NCI-H2081 treated with DMSO at 0.1 percent for 48 hours (cell line): ENCODE data around the gene PIP4K2B.
"Not testable (repeated sequence)": the region's sequence is repeated elsewhere in the genome, so short reads cannot be mapped to it uniquely, and the experiment has no call there.

Source experiments
- DNase-seq: peaks from one replicate; lab custom pipeline; 2025; lab: John Stamatoyannopoulos, UW

The PIP4K2B gene

DNA sequence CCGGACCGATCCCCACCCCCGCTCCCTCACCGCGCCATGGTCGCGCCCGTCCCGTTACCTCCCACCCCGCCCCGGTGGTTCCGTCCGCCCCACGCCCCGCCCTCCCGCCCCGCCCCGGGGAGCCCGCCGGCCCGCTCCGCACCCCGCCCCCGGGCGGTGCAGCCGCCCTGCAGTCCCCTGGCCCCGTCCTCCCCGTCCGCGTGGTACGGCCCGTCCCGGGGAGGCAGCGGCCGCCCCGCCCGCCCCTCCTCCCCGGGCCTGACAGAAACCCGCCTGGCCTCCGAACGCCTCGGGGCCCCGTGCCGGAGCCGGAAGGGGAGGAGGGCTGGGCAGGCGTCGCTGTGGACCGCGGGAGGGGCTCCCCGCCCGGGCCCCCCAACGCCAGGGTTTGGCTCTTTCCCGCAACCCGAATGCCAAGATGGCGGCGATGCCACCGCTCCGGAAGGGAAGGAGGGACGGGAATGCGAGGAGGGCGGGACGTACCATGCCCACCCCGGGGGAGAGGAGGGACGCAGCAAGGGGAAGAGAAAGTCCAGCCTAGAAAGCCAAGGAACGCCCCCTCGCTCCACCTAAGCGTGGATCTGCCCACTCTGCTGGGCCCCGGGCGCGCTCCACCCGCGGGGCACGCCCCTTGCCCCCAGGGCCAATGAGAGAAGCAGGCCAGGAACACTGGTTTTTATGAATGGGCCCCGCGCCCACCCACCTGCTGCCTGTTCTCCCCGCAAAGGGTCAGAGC lies at the start of gene PIP4K2B:
Gene PIP4K2B, minus strand, starts transcription at position 56 of the 736 bp plus-strand sequence. CDS start 132 bp downstream, outside the sequence.
- DNase-seq = peak; percentile 89

DNA sequence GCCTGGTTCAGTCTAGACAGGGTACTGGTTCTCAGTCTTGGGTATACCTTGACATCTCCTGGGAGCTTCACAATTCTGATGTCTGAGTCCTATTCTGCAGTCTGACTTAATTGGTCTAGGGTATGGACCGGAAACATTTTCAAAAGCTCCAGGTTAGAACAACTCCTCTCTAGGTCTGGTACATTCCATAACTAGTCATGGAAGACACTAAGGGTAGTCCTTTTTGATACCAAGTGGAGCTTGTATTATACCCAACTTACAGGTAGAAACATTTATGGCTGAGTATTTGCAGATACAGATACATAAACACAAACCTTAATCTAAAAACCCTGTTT lies 49.2 kb upstream of the PIP4K2B start:
- DNase-seq = no peak

DNA sequence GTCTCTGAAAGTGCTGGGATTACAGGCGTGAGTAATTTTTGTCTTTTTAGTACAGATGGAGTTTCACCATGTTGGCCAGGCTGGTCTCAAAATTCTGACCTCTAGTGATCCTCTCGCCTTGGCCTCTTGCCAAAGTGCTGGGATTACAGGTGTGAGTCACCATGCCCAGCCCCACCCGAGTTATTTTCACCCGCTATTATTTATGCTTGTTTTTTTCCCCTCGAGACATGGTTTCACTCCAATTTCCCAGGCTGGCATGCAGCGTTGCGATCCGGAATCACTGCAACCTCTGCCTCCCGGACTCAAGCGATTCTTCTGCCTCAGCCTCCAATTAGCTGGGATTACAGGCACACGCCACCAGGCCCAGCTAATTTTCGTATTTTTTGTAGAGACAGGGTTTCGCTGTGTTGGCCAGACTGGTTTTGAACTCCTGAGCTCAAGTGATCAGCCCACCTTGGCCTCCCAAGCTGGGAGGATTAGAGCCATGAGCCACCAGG lies 45.0 kb upstream of the PIP4K2B start:
- no peak for DNase-seq

DNA sequence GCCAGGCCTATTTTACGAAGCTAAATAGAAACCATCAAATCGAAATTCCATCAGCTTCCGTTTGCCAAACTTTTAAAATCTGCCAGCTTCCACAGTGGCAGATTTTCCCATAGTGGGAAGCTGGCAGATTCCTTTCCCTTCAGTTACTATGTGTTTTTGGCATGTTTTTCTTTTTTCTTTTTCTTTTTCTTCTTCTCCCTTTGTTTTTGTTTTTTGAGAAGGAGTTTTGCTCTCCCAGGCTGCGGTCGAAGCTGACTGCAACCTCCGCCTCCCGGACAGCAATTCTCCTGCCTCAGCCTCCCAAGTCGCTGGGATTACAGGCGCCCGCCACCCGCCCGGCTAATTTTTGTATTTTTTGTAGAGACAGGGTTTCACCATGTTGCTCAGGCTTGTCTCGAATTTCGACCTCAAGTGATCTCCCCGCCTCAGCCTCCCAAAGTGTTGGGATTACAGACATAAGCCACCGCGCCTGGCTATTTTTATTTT lies 26.4 kb upstream of the PIP4K2B start:
- DNase-seq = no peak

DNA sequence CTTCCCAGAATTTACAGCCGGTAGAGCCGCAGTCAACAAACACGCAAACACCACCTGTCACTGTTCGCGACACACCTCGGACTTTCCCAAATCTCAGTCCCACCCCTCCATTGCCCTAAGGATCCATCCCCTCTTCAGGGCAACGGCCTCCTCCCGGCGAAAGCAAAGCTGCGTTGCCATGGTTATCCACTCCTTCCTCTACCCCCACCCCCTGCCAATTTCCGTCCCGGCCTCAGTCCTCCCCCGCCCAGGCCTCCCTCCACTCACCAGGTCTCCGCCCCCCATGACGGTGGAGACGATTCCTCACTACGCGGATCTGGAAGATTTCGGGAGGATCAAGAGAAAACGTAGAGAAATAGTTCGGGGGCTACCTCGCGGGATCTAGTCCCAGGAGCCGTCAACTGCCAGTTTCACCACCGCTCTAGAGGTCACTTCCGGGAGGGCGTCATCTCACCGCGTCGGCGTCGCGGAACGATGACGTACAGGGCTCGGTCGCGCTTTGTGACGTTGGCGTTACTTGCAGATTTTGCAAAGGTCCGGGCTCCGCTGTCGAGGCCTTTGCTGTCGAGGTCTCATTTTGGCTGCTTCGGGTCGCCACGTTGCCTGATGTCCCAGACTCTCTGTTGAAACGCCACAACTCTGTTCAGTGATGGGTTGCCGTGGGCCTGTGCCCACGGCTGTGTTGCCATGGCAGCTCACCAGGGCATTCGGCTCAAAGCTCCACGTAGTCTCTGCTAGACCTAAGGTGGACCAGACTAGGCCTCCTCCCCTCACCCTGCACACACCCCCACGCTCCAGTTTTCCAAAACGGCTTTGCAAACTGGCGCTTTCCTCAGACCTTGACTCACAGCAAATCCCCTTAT lies 25.8 kb upstream of the PIP4K2B start, which contains the start of gene CWC25:
Gene CWC25, minus strand, starts transcription at position 423 of the 863 bp plus-strand sequence. Its CDS starts 138 bp downstream, at position 285.
- DNase-seq = peak; percentile 88

DNA sequence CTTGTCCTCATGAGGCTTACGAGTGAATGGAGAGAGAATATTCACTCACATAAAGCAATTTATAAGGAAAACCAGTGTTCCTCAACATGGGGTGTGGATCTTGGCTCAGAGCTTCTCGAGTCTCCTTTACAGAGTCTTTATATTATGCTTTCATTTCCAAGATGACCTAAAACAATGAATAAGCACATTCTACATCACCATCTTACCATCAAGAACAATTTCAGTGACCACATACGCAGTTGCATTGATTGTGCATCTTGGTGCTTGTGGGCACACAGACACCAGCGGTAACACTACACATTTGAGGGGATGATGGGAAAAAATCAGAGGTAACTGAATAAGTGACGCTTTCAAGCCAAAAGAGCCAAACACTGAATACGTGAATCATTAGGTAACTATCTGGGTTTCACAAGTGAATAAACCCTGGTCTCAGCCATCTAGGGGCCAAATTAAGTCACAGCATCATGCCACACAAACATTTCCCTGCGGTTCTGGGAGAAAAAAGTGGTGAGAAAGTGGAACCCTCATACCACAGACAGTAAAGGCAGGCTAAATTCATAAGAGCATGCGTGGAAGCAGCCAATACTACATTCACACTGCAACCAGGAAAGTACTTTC lies 16.3 kb upstream of the PIP4K2B start:
- DNase-seq = no peak

DNA sequence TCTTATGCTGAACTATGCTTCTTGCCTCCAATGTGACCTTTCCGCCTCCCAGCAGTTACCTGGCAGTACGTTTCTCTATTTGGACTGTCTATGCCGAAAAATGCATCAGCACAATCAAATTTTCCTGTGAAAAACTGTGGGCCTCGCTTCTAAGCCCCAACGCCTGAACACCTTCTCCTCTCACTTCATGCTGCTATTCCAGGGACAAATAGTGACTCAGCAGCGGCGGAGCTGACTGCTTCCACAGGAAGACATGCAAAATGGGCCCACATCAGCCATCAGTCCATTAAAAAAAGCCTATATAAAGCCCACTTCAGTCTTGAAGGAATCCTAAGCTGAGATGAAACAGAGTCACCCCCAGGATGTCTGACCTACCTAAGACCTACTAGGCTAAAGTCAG lies 10.5 kb upstream of the PIP4K2B start:
- DNase-seq = no peak

DNA sequence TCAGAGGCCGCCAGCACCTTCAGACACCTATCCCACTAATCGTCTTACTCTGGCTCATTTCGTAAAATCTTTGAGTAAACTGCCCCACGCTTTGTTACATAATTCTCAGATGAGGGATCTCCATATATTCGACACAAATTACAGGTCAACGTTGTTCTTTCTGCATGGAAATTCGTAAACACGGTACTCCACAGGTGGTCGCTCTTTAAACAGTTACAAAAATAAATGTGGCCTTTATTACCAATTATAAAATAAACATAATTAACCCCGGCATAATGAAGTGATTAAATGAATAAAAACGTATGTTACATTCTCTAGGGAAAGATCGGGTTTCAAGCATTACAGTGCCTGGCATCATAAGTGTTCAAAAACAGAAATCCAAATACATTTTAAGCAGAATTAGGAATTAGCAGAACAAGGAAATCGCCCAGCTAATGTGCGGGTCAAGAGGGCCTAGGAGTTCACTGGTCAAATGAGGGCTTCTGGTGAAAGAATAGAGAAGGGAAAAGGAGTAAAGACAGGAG lies 943 bp upstream of the PIP4K2B start:
- no peak for DNase-seq

DNA sequence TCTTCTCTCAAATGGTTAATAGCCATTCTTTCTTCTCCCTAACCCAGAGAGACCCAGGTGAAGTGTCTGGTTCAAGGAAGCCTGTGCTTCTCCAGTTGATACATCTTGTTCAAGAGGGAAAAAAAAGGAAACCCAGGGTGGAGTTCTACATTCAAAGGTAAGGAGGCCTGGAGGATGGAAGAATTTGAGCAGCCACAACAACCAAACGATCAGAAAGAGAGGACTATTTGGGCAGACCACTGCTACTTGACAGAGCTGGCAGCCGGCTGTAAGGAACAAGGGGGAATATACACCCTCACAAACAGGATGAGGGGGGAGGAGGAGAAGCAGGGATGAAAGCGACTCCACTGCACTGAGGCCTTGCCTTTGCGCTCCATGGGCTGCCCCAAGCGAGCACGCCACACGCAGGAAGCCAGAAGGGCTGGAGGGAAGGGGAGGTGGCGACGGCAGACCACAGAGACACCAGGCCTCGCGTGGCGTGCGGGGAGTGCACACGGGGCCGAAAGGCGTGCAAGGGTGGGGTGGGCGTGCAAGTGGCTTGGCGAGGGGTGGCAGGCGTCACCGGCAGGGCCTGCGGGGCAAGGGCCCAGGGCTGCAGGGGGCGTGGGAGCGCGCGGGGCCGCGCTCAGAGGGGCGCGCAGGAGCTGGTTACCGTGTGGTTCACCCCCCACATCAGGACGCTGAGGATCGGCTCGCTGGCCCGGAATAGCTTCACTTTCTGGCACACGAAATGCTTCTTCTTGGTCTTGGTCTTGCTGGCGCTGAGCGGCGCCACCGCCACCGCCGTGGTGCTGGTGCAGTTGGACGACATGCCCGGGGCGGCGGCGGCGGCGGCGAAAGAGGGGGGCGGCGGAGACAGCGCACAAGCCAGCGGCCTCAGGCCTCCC lies 499 bp downstream of the PIP4K2B start:
- no peak for DNase-seq

DNA sequence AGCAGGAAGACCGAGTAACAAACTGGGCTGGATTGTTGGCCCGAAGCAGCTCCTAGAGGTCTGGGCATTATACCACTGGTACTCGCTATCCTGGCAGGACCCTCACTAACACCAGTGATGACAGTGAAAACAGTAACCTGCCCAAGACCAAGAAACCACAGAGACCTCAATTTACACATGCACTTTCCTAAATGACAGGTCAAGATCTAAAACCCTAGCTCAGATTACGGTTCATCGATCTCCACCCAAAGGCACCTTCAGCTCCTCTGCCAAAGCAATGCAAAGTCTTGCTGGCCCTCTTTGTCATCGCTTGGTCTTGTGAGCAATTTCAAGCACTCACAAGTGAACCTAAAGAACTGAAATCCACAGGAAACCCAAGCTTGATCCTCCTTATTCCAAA lies 1.5 kb downstream of the PIP4K2B start:
- DNase-seq = no peak

DNA sequence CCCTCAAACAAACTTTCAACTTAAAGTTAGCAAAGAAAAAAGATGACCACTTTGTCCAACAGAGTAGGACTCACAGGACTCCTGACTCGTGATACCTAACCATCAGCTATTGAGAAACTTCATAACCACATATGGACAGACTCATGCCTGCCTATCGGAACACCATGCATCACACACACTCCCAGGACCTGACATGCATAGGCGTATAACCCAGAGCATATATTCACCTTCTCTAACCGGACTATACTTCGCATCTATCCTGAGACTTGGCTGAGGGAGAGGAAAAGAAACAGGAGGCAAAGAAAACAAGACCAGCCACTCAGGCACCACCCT lies 2.2 kb downstream of the PIP4K2B start:
- no peak for DNase-seq

DNA sequence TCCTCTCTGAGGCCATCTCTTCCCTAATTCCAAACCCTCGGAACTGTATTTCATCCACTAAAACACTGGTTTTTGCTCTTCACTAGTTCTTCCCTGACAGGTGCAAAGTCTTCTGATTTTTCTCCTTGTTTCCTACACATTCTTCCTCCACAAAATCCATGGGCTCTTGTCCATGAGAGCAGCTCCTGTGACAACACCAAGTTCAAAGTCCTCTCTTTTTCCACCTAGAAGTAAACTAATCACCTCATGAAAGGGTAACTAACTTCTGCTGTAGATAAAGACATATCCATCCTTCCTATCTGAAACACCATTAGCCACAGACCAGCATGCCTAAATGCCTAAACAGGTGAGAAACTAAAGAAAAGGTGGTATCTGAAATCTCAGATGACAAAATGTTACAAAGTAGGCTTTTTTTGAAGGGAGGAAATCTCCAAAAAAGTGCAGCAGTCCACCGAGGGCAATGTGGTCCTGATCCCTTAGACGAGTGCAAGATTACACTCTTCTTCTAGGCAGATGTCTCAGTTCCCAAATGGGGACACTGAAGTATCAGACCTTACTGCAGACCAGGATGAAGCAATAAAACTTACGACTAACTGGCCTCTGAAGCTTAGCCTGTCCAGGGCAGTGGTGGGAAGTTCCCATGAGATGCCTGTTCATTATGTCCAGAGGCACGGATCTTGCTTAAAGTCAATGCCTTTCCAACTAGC lies 2.8 kb downstream of the PIP4K2B start:
- no peak for DNase-seq

DNA sequence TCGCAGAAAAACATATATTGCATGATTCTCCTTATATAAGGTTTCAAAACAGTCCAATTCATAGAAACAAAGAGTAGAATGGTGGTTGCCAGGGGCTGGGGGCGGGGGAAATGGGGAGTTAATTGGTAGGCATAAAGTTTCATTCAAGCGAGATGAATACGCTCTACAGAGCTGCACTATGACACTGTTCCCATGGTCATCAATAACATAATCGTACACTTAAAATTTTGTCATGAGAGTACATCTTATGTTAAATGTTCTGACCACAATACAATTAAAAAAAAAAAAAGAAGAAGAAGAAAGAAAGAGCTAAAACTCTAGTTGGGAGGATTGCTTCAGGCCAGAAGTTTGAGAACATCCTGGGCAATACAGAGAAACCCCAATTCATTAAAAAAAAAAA lies 5.1 kb downstream of the PIP4K2B start:
- no peak for DNase-seq

DNA sequence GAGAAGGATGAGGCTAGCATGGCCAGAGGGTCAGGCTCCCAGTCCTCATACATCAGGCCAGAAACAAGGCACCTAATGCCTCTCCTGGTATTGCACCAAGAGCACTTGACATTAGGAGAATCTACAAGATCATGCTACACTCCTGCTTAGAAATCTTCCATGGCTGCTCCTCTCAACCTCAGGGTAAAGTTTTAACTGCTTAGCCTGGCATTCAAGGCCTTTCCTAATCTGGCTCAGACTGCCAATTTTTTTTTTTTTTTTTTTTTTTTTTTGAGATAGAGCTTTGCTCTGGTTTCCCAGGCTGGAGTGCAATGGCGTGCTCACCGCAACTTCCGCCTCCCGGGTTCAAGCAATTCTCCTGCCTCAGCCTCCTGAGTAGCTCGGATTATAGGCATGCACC lies 8.2 kb downstream of the PIP4K2B start:
- no peak for DNase-seq

DNA sequence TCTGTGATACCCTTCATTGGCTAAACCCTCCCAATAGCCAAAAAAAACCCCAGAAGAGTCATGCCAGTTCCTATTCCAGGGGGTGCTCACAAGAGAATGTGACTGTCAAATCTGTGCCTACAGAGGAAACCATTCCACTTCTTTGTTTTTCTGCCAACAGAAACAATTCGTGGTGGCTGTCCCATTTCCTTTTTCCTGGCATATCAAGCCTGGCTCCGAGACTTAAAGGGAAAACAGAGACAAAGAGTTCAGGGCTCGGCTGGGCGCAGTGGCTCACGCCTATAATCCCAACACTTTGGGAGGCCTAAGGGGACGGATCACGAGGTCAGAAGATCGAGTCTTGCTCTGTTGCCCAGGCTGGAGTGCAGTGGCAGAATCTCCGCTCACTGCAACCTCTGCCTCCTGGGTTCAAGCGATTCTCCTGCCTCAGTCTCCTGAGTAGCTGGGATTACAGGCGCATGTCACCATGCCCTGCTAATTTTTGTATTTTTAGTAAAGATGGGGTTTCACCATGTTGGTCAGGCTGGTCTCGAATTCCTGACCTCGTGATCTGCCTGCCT lies 9.1 kb downstream of the PIP4K2B start:
- DNase-seq = not testable (repeated sequence)

DNA sequence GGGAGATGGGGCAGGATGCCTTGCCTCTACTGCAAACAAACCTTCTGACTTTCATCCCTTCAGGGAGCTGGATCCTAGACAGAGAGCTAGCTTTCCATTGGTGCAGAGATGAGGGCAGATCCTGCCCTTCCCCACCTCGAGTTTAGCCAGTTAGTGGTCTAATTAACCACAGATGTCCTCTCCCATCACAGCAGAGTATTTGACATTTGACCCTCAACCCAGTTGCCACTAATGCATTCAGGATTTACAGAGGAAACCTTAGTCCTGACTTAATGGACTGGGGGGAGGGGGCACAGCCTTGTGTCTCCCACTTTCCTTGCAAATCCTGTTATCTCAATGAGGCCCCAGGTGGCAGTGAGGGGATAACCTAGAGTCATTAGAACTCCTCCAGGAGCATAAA lies 10.2 kb downstream of the PIP4K2B start:
- no peak for DNase-seq

DNA sequence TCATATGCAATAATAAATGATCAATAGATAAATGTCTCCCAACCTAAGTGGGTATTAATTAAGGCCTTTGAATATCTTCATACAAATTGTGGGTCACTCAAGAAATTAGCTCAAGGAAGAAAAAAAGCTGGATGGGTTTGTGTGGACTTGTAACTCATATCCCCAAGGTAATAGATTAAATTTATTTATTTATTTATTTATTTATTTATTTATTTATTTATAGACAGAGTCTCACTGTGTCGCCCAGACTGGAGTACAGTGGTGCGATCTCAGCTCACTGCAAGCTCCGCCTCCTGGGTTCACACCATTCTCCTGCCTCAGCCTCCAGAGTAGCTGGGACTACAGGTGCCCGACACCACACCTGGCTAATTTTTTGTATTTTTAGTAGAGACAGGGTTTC lies 11.4 kb downstream of the PIP4K2B start:
- DNase-seq = not testable (repeated sequence)

DNA sequence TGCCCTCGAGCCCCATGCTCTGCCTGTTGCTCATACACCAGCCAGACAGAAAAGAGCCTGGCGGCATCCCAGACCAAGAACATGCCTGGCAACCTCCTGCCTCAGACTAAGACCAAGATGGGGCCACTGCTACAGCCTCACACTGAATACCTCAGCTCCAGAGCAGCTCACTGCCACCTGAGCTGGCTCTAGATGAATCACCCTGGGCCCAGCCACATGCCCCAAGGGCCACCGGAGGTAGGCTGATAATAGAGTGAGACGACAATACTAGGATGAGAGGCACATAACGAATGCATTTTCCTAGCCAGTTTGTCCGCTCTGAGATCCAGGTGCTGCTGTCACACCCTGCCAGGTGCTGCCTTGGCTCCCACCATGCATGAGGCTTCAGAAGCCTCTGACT lies 13.0 kb downstream of the PIP4K2B start:
- DNase-seq = no peak

DNA sequence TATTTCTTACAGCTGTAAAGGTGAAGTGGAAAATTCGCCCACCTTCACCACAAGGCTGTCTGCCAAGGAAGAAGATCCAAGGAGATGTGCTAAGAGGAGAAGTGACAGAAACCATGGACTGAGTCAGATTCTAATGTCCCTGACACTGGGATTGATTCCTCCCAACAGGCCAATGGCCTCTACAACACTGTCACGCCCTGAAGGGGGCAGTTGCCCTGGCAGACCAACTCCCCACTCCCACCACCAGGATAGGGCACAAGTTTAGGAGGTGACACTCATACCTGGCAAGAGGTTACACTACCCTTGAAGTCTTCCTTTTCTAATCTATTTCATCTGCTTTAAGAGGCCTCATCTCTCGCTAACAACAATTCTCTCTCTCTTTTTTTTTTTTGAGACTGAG lies 16.1 kb downstream of the PIP4K2B start:
- no peak for DNase-seq

DNA sequence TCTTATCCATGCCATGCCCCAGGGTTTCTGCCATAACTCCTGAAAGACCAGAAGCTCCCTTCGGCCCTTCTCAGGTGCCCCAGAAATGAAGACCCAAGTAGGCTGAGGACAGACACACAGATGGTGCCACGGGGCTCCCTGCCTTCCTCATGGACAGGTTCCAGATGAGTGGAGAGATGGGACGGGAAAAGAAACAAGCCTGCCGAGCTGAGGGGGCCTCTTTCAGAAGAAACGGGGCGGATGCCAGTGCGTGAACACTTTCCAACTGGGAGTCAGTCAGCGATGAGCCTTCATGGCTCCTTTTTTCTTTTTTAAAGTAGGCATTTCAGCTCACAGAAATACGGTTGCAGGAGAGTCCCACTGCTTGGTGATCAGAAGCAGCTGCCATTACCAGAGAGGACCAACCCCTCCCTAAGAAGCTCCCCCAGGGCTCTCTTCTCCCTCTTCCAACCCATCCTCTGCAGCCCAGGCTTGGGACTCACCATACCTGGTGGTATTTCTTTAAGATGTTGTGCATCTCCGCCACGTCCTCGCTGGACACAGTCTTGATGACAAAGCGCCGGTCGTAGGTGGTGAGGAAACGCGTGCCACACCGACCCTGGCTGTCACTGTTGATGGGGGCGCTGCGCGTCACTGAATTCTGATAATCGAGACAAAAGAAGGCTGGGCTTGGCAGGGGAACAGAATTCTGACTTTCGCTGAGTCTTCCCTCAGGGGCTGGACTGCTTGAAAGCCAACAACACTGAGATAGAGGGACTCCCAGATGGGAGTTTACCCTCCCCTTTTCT lies 19.2 kb downstream of the PIP4K2B start:
- DNase-seq = no peak
